GM21367 (cell line): ENCODE results near the gene FBXO24.

Source experiments
- ATAC-seq: cut with Tn5 transposase; IDR thresholded peaks from one replicate; pipeline ENCODE4 v1.9.1; 2021; ENCODE audit not compliant: unreplicated experiment

The FBXO24 gene

GRCh38 chr7:100590077-100590737 is 4.1 kb downstream of the FBXO24 start:
- ATAC-seq = no peak

- no peak for ATAC-seq
Measured at GRCh38 chr7:100591596-100591995, 5.5 kb downstream of the FBXO24 start.

- no peak for ATAC-seq
Measured at GRCh38 chr7:100595188-100595587, 9.1 kb downstream of the FBXO24 start.

- no peak for ATAC-seq
Measured at GRCh38 chr7:100598425-100598824, 12.3 kb downstream of the FBXO24 start.

- no peak for ATAC-seq
Measured at GRCh38 chr7:100599911-100600729, 14.0 kb downstream of the FBXO24 start.

GRCh38 chr7:100600730-100601038 is 14.6 kb downstream of the FBXO24 start:
- ATAC-seq = no peak

- ATAC-seq = no peak
Measured at GRCh38 chr7:100602889-100603725, 17.0 kb downstream of the FBXO24 start.

- ATAC-seq = no peak
Measured at GRCh38 chr7:100603726-100604027, 17.5 kb downstream of the FBXO24 start.

- ATAC-seq = no peak
Measured at GRCh38 chr7:100604028-100604975, 18.2 kb downstream of the FBXO24 start.

GRCh38 chr7:100604976-100605911 is 19.1 kb downstream of the FBXO24 start:
- no peak for ATAC-seq

GRCh38 chr7:100606313-100606712 is 20.2 kb downstream of the FBXO24 start:
- no peak for ATAC-seq

GRCh38 chr7:100607111-100607510 is 21.0 kb downstream of the FBXO24 start:
- no peak for ATAC-seq

GRCh38 chr7:100609958-100610357 is 23.8 kb downstream of the FBXO24 start:
- ATAC-seq = no peak

- ATAC-seq = peak; percentile 84
Measured at GRCh38 chr7:100611983-100612729, 26.0 kb downstream of the FBXO24 start, which contains the start of gene MOSPD3. TSS of gene MOSPD3 (plus strand) at chr7:100612540. CDS start at chr7:100612792, 252 bp downstream.

- ATAC-seq = no peak
Measured at GRCh38 chr7:100612730-100613390, 26.7 kb downstream of the FBXO24 start.

GRCh38 chr7:100613412-100614175 is 27.5 kb downstream of the FBXO24 start:
- ATAC-seq = no peak

GRCh38 chr7:100614308-100614861 is 28.3 kb downstream of the FBXO24 start:
- ATAC-seq = no peak
